Measurements from ENCODE around the gene OTOA. TPM values are rescaled to one million over a fixed set of nuclear protein-coding genes. Genes with fewer than 3 reads are reported as not detected.
"Not testable (repeated sequence)": the region's sequence is repeated elsewhere in the genome, so short reads cannot be mapped to it uniquely, and the experiment has no call there.

The OTOA gene
- total and polyA plus RNA-seq, 9 donors: 0.05 to 0.18 (median 0.09) TPM; not detected in 1

- Histone ChIP-seq H3K9me3 (replicated peaks; ENCODE audit: control insufficient read depth, low read depth, low read length) (no peaks in the 10 kb centered on the region), H3K4me1 (ENCODE audit: control insufficient read depth, insufficient read depth, low read length) (peaks cover 3% of the 10 kb centered on the region), H3K27me3 (ENCODE audit: control insufficient read depth, insufficient read depth, low read length) (peaks cover 17% of the 10 kb centered on the region), H3K4me3 (ENCODE audit: low read length) (no peak overlapping the region), H3K27ac (ENCODE audit: low read length) (no peak overlapping the region), H3K36me3 (ENCODE audit: control insufficient read depth, insufficient read depth, low read length) (no peaks in the 10 kb centered on the region)
- 6% methylated on average over 3 of the region's 3 CpGs for WGBS (ENCODE audit: insufficient coverage)
- DNase-seq: no peak
Measured at GRCh38 chr16:21666772-21667171, 3.0 kb downstream of the OTOA start.

- Histone ChIP-seq H3K36me3 (ENCODE audit: control insufficient read depth, insufficient read depth, low read length) (no peaks in the 10 kb centered on the region), H3K4me3 (ENCODE audit: low read length) (no peak overlapping the region), H3K9me3 (replicated peaks; ENCODE audit: control insufficient read depth, low read depth, low read length) (no peaks in the 10 kb centered on the region), H3K4me1 (ENCODE audit: control insufficient read depth, insufficient read depth, low read length) (peaks cover 3% of the 10 kb centered on the region), H3K27ac (ENCODE audit: low read length) (no peak overlapping the region), H3K27me3 (ENCODE audit: control insufficient read depth, insufficient read depth, low read length) (peaks cover 17% of the 10 kb centered on the region)
- DNase-seq: no peak
- 92% methylated on average over 2 of the region's 3 CpGs for WGBS (ENCODE audit: insufficient coverage)
Measured at GRCh38 chr16:21667575-21667974, 3.8 kb downstream of the OTOA start.

- H3K9me3 ChIP-seq (replicated peaks; ENCODE audit: control insufficient read depth, low read depth, low read length): no peaks in the 10 kb centered on the region
- H3K27ac ChIP-seq (ENCODE audit: low read length): no peak overlapping the region
- WGBS (ENCODE audit: insufficient coverage): no CpG with 5 or more reads among the region's 3 CpGs
- no peaks in the 10 kb centered on the region for H3K4me1 ChIP-seq (ENCODE audit: control insufficient read depth, insufficient read depth, low read length)
- no peak for DNase-seq
- H3K4me3 ChIP-seq (ENCODE audit: low read length): no peak overlapping the region
- no peaks in the 10 kb centered on the region for H3K27me3 ChIP-seq (ENCODE audit: control insufficient read depth, insufficient read depth, low read length)
- H3K36me3 ChIP-seq (ENCODE audit: control insufficient read depth, insufficient read depth, low read length): no peaks in the 10 kb centered on the region
Measured at GRCh38 chr16:21673469-21673868, 9.7 kb downstream of the OTOA start.

GRCh38 chr16:21674456-21674855, 10.7 kb downstream of the OTOA start:
- no CpG with 5 or more reads among the region's 4 CpGs for WGBS (ENCODE audit: insufficient coverage)
- H3K27ac ChIP-seq (ENCODE audit: low read length): not testable (repeated sequence)

GRCh38 chr16:21680714-21681113, 16.9 kb downstream of the OTOA start:
- not testable (repeated sequence) for DNase-seq; H3K4me3 ChIP-seq (ENCODE audit: low read length); H3K27ac ChIP-seq (ENCODE audit: low read length); H3K9me3 ChIP-seq (replicated peaks; ENCODE audit: control insufficient read depth, low read depth, low read length); H3K36me3 ChIP-seq (ENCODE audit: control insufficient read depth, insufficient read depth, low read length); H3K27me3 ChIP-seq (ENCODE audit: control insufficient read depth, insufficient read depth, low read length); H3K4me1 ChIP-seq (ENCODE audit: control insufficient read depth, insufficient read depth, low read length)
- WGBS (ENCODE audit: insufficient coverage): 100% methylated on average over 3 of the region's 5 CpGs

More at GRCh38 chr16:21674456-21674855, 10.7 kb downstream of the OTOA start:
- not testable (repeated sequence) for H3K4me1 ChIP-seq (ENCODE audit: control insufficient read depth, insufficient read depth, low read length); H3K36me3 ChIP-seq (ENCODE audit: control insufficient read depth, insufficient read depth, low read length); DNase-seq; H3K4me3 ChIP-seq (ENCODE audit: low read length); H3K9me3 ChIP-seq (replicated peaks; ENCODE audit: control insufficient read depth, low read depth, low read length); H3K27me3 ChIP-seq (ENCODE audit: control insufficient read depth, insufficient read depth, low read length)

- Histone ChIP-seq H3K4me3 (ENCODE audit: low read length) (no peak overlapping the region), H3K27me3 (ENCODE audit: control insufficient read depth, insufficient read depth, low read length) (no peaks in the 10 kb centered on the region), H3K4me1 (ENCODE audit: control insufficient read depth, insufficient read depth, low read length) (no peaks in the 10 kb centered on the region), H3K36me3 (ENCODE audit: control insufficient read depth, insufficient read depth, low read length) (no peaks in the 10 kb centered on the region), H3K27ac (ENCODE audit: low read length) (no peak overlapping the region), H3K9me3 (replicated peaks; ENCODE audit: control insufficient read depth, low read depth, low read length) (no peaks in the 10 kb centered on the region)
- no peak for DNase-seq
- no CpG with 5 or more reads among the region's 3 CpGs for WGBS (ENCODE audit: insufficient coverage)
Measured at GRCh38 chr16:21683184-21683583, 19.4 kb downstream of the OTOA start.

GRCh38 chr16:21684199-21684598, 20.4 kb downstream of the OTOA start:
- no peaks in the 10 kb centered on the region for H3K27me3 ChIP-seq (ENCODE audit: control insufficient read depth, insufficient read depth, low read length)
- no peaks in the 10 kb centered on the region for H3K9me3 ChIP-seq (replicated peaks; ENCODE audit: control insufficient read depth, low read depth, low read length)
- 33% methylated on average over 4 of the region's 6 CpGs for WGBS (ENCODE audit: insufficient coverage)
- no peak overlapping the region for H3K4me3 ChIP-seq (ENCODE audit: low read length)
- no peak for DNase-seq
- no peaks in the 10 kb centered on the region for H3K36me3 ChIP-seq (ENCODE audit: control insufficient read depth, insufficient read depth, low read length)
- no peak overlapping the region for H3K27ac ChIP-seq (ENCODE audit: low read length)
- H3K4me1 ChIP-seq (ENCODE audit: control insufficient read depth, insufficient read depth, low read length): no peaks in the 10 kb centered on the region

- WGBS (ENCODE audit: insufficient coverage): 49% methylated on average over 9 of the region's 14 CpGs
- H3K4me1 ChIP-seq (ENCODE audit: control insufficient read depth, insufficient read depth, low read length): no peaks in the 10 kb centered on the region
- no peaks in the 10 kb centered on the region for H3K36me3 ChIP-seq (ENCODE audit: control insufficient read depth, insufficient read depth, low read length)
- H3K27me3 ChIP-seq (ENCODE audit: control insufficient read depth, insufficient read depth, low read length): no peaks in the 10 kb centered on the region
- DNase-seq: peak; percentile 7
- no peak overlapping the region for H3K4me3 ChIP-seq (ENCODE audit: low read length)
- H3K9me3 ChIP-seq (replicated peaks; ENCODE audit: control insufficient read depth, low read depth, low read length): no peaks in the 10 kb centered on the region
- H3K27ac ChIP-seq (ENCODE audit: low read length): no peak overlapping the region
Measured at GRCh38 chr16:21685034-21685455, 21.3 kb downstream of the OTOA start.

GRCh38 chr16:21689107-21689506, 25.3 kb downstream of the OTOA start:
- Histone ChIP-seq H3K27me3 (ENCODE audit: control insufficient read depth, insufficient read depth, low read length) (no peaks in the 10 kb centered on the region), H3K27ac (ENCODE audit: low read length) (no peak overlapping the region), H3K4me1 (ENCODE audit: control insufficient read depth, insufficient read depth, low read length) (no peaks in the 10 kb centered on the region), H3K4me3 (ENCODE audit: low read length) (no peak overlapping the region), H3K36me3 (ENCODE audit: control insufficient read depth, insufficient read depth, low read length) (no peaks in the 10 kb centered on the region), H3K9me3 (replicated peaks; ENCODE audit: control insufficient read depth, low read depth, low read length) (no peaks in the 10 kb centered on the region)
- no CpG with 5 or more reads among the region's 4 CpGs for WGBS (ENCODE audit: insufficient coverage)
- DNase-seq: no peak

GRCh38 chr16:21690967-21691366, 27.2 kb downstream of the OTOA start:
- no CpG with 5 or more reads among the region's 4 CpGs for WGBS (ENCODE audit: insufficient coverage)
- not testable (repeated sequence) for H3K4me1 ChIP-seq (ENCODE audit: control insufficient read depth, insufficient read depth, low read length); H3K9me3 ChIP-seq (replicated peaks; ENCODE audit: control insufficient read depth, low read depth, low read length); H3K36me3 ChIP-seq (ENCODE audit: control insufficient read depth, insufficient read depth, low read length); DNase-seq; H3K27me3 ChIP-seq (ENCODE audit: control insufficient read depth, insufficient read depth, low read length); H3K27ac ChIP-seq (ENCODE audit: low read length); H3K4me3 ChIP-seq (ENCODE audit: low read length)

GRCh38 chr16:21694609-21695008, 30.8 kb downstream of the OTOA start:
- 67% methylated on average over 1 of the region's 4 CpGs for WGBS (ENCODE audit: insufficient coverage)
- no peak overlapping the region for H3K27ac ChIP-seq (ENCODE audit: low read length)
- no peaks in the 10 kb centered on the region for H3K4me1 ChIP-seq (ENCODE audit: control insufficient read depth, insufficient read depth, low read length)
- no peaks in the 10 kb centered on the region for H3K9me3 ChIP-seq (replicated peaks; ENCODE audit: control insufficient read depth, low read depth, low read length)
- H3K36me3 ChIP-seq (ENCODE audit: control insufficient read depth, insufficient read depth, low read length): no peaks in the 10 kb centered on the region
- no peak for DNase-seq
- H3K4me3 ChIP-seq (ENCODE audit: low read length): no peak overlapping the region
- H3K27me3 ChIP-seq (ENCODE audit: control insufficient read depth, insufficient read depth, low read length): no peaks in the 10 kb centered on the region

Measured in muscle of leg (tissue), 11 donors.